Endodermal cell (in vitro differentiated cells): ENCODE data around the gene SVIL. TPM values are rescaled to one million over a fixed set of nuclear protein-coding genes. Genes with fewer than 3 reads are reported as not detected.

Source experiments
- DNase-seq: peaks from one replicate; pipeline ENCODE4 v3.0.0-alpha.2; 2017
- H3K27ac ChIP-seq: 2 replicates; pipeline ENCODE4 v1.5.1; 2013; ENCODE audit warnings: mild to moderate bottlenecking, low read depth, low read length, moderate library complexity
- H3K27me3 ChIP-seq: 2 replicates; pipeline ENCODE4 v1.6.1; 2013; ENCODE audit warnings: mild to moderate bottlenecking, low read length, moderate library complexity; ENCODE audit not compliant: insufficient read depth, control insufficient read depth, poor library complexity, severe bottlenecking
- H3K36me3 ChIP-seq: 2 replicates; pipeline ENCODE4 v1.7.0; 2013; ENCODE audit warnings: mild to moderate bottlenecking, low read length, moderate library complexity; ENCODE audit not compliant: control insufficient read depth, insufficient read depth
- H3K4me1 ChIP-seq: one replicate; pipeline ENCODE4 v1.7.0; 2013; ENCODE audit warnings: low read length; ENCODE audit not compliant: control insufficient read depth, insufficient read depth
- H3K4me3 ChIP-seq: 2 replicates; pipeline ENCODE4 v1.5.1; 2013; ENCODE audit warnings: mild to moderate bottlenecking, low read length, moderate library complexity
- H3K9ac ChIP-seq: 2 replicates; pipeline ENCODE4 v1.6.1; 2013; ENCODE audit warnings: mild to moderate bottlenecking, low read length, moderate library complexity; ENCODE audit not compliant: poor library complexity, severe bottlenecking; ENCODE audit errors: extremely low read depth
- H3K9me3 ChIP-seq: 2 replicates; pipeline ENCODE4 v1.6.1; 2013; ENCODE audit warnings: mild to moderate bottlenecking, low read length, moderate library complexity; ENCODE audit not compliant: control insufficient read depth
- H3K27ac Mint-ChIP-seq: 2 replicates; pipeline ENCODE4 v1.8.0; 2020; ENCODE audit warnings: mixed read lengths
- H3K27me3 Mint-ChIP-seq: 2 replicates; pipeline ENCODE4 v1.8.0; 2021; ENCODE audit warnings: mild to moderate bottlenecking, mixed read lengths; ENCODE audit not compliant: insufficient read depth
- H3K36me3 Mint-ChIP-seq: 2 replicates; pipeline ENCODE4 v1.8.0; 2020; ENCODE audit warnings: low read depth, mixed read lengths
- H3K4me1 Mint-ChIP-seq: 2 replicates; pipeline ENCODE4 v1.8.0; 2020; ENCODE audit warnings: mixed read lengths
- H3K4me3 Mint-ChIP-seq: 2 replicates; pipeline ENCODE4 v1.8.0; 2020; ENCODE audit warnings: mild to moderate bottlenecking, moderate library complexity, mixed read lengths
- H3K9me3 Mint-ChIP-seq: 2 replicates; pipeline ENCODE4 v1.8.0; 2020; ENCODE audit warnings: mild to moderate bottlenecking, mixed read lengths
- WGBS, 2 experiments: methylation state at CpG; one replicate each; pipeline versions ENCODE4 v1.1.5 to v1.1.7; 2013; ENCODE audit warnings: missing lambda C conversion rate in 2 of 2, mixed read lengths in 1 of 2; ENCODE audit not compliant: insufficient coverage in 1 of 2, insufficient read length in 1 of 2; 5-methylcytosine and 5-hydroxymethylcytosine counted together
- total RNA-seq, 2 donors: library from RNA; stranded (reverse); fragmentation: NEBNext Ultra II Directional in 1 of 2; extraction: Animal tissue kit (Norgen Biotek cat#: 25700) in 1 of 2; gene quantifications; 2 replicates in 1 of 2; 3 replicates in 1 of 2; pipeline ENCODE4 v1.2.1, GENCODE V29; 2021
- TF ChIP-seq, protein P1 (sequence below): fragments of 200-600 bp; sonication (generic); conservative IDR thresholded peaks from 2 replicates; pipeline ENCODE4 v1.5.0; 2021; ENCODE audit warnings: antibody characterized with exemption, mild to moderate bottlenecking

Gene SVIL
- total RNA-seq, 2 donors from 2014 or later = 25.2 to 32.9 TPM

DNA sequence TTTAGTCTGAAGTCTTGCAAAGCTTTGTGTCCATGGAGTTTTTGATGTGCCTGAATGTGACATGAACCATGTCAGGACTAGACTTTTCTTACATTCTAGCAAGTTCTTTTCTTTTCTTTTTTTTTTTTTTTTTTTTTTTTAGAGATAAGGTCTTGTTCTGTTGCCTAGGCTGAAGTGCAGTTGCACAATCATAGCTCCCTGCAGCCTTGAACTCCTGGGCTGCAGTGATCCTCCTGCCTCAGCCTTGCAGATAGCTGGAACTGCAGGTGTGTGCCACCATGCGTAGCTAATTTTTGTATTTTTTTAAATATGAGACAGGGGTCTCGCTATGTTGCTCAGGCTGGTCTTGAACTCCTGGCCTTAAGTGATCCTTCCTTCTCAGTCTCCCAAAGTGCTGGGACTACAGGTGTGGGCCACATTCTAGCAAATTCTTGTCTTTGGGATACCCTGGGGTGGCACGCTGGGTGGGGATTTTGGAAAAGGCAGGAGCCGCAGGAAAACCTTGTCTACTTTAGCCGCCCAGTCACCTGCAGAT lies 152.8 kb downstream of the SVIL start:
- Histone ChIP-seq H3K36me3 (peaks cover 45% of the 10 kb centered on the region), H3K4me3 (no peak overlapping the region), H3K4me1 (peaks cover 5% of the 10 kb centered on the region), H3K27ac (no peak overlapping the region), H3K27me3 (no peaks in the 10 kb centered on the region), H3K9me3 (no peaks in the 10 kb centered on the region), H3K9ac (no peak overlapping the region)
- Mint-ChIP-seq H3K27me3 (no peaks in the 10 kb centered on the region), H3K4me1 (peaks cover 18% of the 10 kb centered on the region), H3K36me3 (peaks cover 37% of the 10 kb centered on the region), H3K27ac (peak overlapping the region; percentile 92), H3K9me3 (no peaks in the 10 kb centered on the region), H3K4me3 (no peak overlapping the region)
- TF ChIP-seq, protein P1, sequence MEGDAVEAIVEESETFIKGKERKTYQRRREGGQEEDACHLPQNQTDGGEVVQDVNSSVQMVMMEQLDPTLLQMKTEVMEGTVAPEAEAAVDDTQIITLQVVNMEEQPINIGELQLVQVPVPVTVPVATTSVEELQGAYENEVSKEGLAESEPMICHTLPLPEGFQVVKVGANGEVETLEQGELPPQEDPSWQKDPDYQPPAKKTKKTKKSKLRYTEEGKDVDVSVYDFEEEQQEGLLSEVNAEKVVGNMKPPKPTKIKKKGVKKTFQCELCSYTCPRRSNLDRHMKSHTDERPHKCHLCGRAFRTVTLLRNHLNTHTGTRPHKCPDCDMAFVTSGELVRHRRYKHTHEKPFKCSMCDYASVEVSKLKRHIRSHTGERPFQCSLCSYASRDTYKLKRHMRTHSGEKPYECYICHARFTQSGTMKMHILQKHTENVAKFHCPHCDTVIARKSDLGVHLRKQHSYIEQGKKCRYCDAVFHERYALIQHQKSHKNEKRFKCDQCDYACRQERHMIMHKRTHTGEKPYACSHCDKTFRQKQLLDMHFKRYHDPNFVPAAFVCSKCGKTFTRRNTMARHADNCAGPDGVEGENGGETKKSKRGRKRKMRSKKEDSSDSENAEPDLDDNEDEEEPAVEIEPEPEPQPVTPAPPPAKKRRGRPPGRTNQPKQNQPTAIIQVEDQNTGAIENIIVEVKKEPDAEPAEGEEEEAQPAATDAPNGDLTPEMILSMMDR = no peak
- WGBS, 2 experiments = 88% methylated on average over 5 of the region's 5 CpGs; no CpG with 5 or more reads in 1 of the 2 experiments
- DNase-seq = no peak

DNA sequence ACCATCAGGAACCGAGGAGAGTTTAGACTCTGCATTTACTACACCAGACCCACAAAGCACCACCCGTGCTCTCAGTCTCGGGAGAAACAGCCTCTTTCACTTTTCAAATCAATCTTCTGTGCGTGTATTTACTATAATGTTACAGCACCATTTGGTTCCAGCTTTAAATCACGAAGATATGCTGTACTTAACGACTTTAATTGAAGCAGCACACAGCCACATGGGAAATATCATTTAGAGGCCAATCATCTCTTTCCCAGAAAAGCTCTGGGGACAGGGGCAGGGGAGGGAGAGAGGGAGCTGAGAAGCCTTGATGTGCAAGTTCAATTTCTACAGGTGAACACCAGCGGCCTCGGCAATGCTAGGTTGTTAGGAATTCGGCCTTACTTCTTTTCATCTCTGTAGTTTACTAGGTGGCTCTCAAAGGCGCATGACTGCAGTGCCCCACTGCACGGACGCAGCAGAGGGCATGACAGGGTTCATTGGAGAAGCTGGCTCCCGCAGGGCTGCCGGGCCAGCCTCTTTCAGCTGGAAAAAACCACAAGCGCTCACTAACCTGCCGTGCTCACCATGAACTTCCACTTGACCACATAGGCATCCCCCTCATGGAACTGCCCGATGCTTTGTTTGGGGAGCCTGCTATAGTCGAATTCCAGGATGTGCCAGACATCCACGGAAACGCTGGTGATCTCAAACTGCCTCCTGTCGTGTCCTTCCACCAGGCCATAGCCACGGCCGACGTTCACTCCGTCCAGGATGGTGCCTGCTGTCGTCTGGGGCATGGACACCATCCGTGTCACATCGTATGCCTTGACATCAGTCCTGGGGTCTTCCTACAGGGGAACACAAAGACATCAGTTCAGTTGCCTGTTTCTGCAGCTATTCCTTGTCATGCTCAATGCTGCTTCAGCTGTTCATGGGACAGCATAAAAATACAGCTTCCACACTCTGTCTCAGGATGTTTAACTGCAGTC lies 154.5 kb downstream of the SVIL start:
- no peak overlapping the region for H3K4me3 Mint-ChIP-seq
- Histone ChIP-seq H3K36me3 (peaks cover 38% of the 10 kb centered on the region), H3K4me3 (no peak overlapping the region), H3K9ac (no peak overlapping the region), H3K4me1 (peaks cover 5% of the 10 kb centered on the region), H3K9me3 (no peaks in the 10 kb centered on the region), H3K27me3 (no peaks in the 10 kb centered on the region), H3K27ac (no peak overlapping the region)
- 89 to 96% methylated on average over 13 to 28 of the region's 28 CpGs for WGBS, 2 experiments
- H3K27me3 Mint-ChIP-seq = no peaks in the 10 kb centered on the region
- no peaks in the 10 kb centered on the region for H3K9me3 Mint-ChIP-seq
- H3K27ac Mint-ChIP-seq = peak overlapping the region; percentile 26
- H3K4me1 Mint-ChIP-seq = peaks cover 18% of the 10 kb centered on the region
- H3K36me3 Mint-ChIP-seq = peaks cover 30% of the 10 kb centered on the region
- TF ChIP-seq, protein P1 = no peak
- DNase-seq = no peak

DNA sequence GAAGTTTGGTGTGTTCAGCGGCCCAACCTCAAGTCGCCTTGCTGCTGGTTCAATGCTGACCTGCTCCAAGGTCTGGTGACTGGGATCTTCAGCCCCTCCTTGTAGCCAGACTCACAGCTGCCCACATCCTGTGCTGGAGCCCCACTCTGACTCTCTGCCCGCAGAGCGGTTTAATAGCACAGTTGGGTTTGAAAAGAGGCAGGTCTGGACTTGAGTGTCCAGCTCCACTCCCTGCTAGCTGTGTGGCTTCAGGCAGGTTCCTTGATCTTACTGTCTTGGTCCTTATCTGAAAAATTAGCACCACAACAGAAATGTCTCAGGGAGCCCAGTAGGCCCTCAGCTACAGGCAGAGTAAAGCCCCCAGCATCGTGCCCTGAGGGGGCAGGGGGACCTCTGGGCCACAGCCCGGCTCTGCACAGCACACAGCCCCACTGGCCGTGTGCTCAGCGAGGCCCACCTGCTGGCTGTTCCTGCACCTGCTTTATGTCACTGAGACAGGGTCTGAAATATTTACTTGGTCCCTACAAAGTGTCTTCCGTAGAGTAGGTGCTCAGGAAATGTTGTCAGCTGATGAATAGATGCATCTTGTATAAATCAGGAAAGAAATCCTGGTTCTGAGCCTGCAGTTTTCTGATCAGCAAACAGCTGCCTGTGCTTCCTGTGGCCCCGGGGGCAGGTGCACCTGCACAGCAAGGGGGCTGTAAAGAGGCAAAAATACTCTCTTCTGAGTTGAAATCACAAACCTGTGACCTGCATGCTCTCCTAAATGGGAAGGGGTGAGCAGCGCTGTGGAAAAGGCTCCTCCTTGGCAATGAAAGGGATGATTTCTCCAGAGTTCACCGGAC lies 155.5 kb downstream of the SVIL start:
- Histone ChIP-seq H3K4me1 (peaks cover 5% of the 10 kb centered on the region), H3K27me3 (no peaks in the 10 kb centered on the region), H3K36me3 (peaks cover 37% of the 10 kb centered on the region), H3K9me3 (no peaks in the 10 kb centered on the region), H3K4me3 (no peak overlapping the region), H3K27ac (no peak overlapping the region), H3K9ac (no peak overlapping the region)
- TF ChIP-seq, protein P1 = no peak
- no peaks in the 10 kb centered on the region for H3K27me3 Mint-ChIP-seq
- 89 to 99% methylated on average over 7 to 12 of the region's 12 CpGs for WGBS, 2 experiments
- DNase-seq = no peak
- H3K36me3 Mint-ChIP-seq = peaks cover 24% of the 10 kb centered on the region
- no peak overlapping the region for H3K4me3 Mint-ChIP-seq
- H3K4me1 Mint-ChIP-seq = peaks cover 16% of the 10 kb centered on the region
- H3K9me3 Mint-ChIP-seq = no peaks in the 10 kb centered on the region
- H3K27ac Mint-ChIP-seq = no peak overlapping the region
